HepG2 (cell line): Measurements from ENCODE around the gene MBD3L2B. TPM values are rescaled to one million over a fixed set of nuclear protein-coding genes. Genes with fewer than 3 reads are reported as not detected.

Experiments used
- EP300 ChIP-seq, 3 experiments: sonication (generic) in 1 of 3; formaldehyde crosslinking in 1 of 3; IDR thresholded peaks; 2 replicates each; pipeline versions ENCODE4 v1.5.1 to v1.6.1; 2011 to 2020; ENCODE audit warnings: low read depth in 2 of 3, low read length in 2 of 3, borderline replicate concordance in 1 of 3, improper control_type of control experiment in 1 of 3, mild to moderate bottlenecking in 1 of 3, missing genetic modification reagents in 1 of 3, moderate library complexity in 1 of 3
- GATAD1 ChIP-seq: IDR thresholded peaks from 2 replicates; pipeline ENCODE4 v1.6.1; 2016; ENCODE audit warnings: missing genetic modification reagents, missing compliant biosample characterization
- KDM2A ChIP-seq: sonication (generic); formaldehyde crosslinking; IDR thresholded peaks from 2 replicates; pipeline ENCODE4 v1.4.0; 2020; ENCODE audit warnings: low read depth, missing genetic modification reagents, borderline replicate concordance
- KDM6A ChIP-seq: IDR thresholded peaks from 2 replicates; pipeline ENCODE4 v1.6.1; 2016; ENCODE audit warnings: low read depth
- NFE2 ChIP-seq: sonication (generic); formaldehyde crosslinking; IDR thresholded peaks from 2 replicates; pipeline ENCODE4 v1.4.0; 2020; ENCODE audit warnings: missing genetic modification reagents
- NR2F6 ChIP-seq, 2 experiments: IDR thresholded peaks; 2 replicates each; pipeline ENCODE4 v1.6.1; 2016; ENCODE audit warnings: antibody characterized with exemption in 1 of 2, mild to moderate bottlenecking in 1 of 2
- PHF5A ChIP-seq: IDR thresholded peaks from one replicate; pipeline ENCODE4 v1.6.1; 2018; ENCODE audit warnings: low read depth, missing genetic modification reagents; ENCODE audit not compliant: unreplicated experiment
- REXO4 ChIP-seq: sonication (generic); formaldehyde crosslinking; IDR thresholded peaks from 2 replicates; pipeline ENCODE4 v1.8.0; 2022; ENCODE audit warnings: missing genetic modification reagents, mild to moderate bottlenecking, borderline replicate concordance
- SPEN ChIP-seq: sonication (generic); formaldehyde crosslinking; IDR thresholded peaks from 2 replicates; pipeline ENCODE4 v1.5.1; 2020; ENCODE audit warnings: low read depth, mild to moderate bottlenecking, missing genetic modification reagents
- ZBTB1 ChIP-seq: sonication (generic); formaldehyde crosslinking; IDR thresholded peaks from 2 replicates; pipeline ENCODE4 v1.4.0; 2020; ENCODE audit warnings: missing genetic modification reagents, borderline replicate concordance
- ZBTB3 ChIP-seq: sonication (generic); formaldehyde crosslinking; IDR thresholded peaks from 2 replicates; pipeline ENCODE4 v1.4.0; 2020; ENCODE audit warnings: low read depth, mild to moderate bottlenecking, moderate library complexity, missing genetic modification reagents, borderline replicate concordance
- ZNF12 ChIP-seq: sonication (generic); formaldehyde crosslinking; IDR thresholded peaks from 2 replicates; pipeline ENCODE4 v1.5.0; 2020; ENCODE audit warnings: missing genetic modification reagents
- ZNF382 ChIP-seq: sonication (generic); formaldehyde crosslinking; IDR thresholded peaks from 2 replicates; pipeline ENCODE4 v1.5.0; 2020; ENCODE audit warnings: missing genetic modification reagents, mild to moderate bottlenecking, borderline replicate concordance
- ZNF431 ChIP-seq: sonication (generic); formaldehyde crosslinking; IDR thresholded peaks from 2 replicates; pipeline ENCODE4 v1.9.0; 2022; ENCODE audit warnings: missing genetic modification reagents, low read depth, mild to moderate bottlenecking, borderline replicate concordance
- ZNF558 ChIP-seq: sonication (generic); formaldehyde crosslinking; IDR thresholded peaks from 2 replicates; pipeline ENCODE4 v1.9.0; 2022; ENCODE audit warnings: mild to moderate bottlenecking, missing genetic modification reagents, borderline replicate concordance
- ZNF607 ChIP-seq: sonication (generic); formaldehyde crosslinking; IDR thresholded peaks from 2 replicates; pipeline ENCODE4 v1.5.1; 2020; ENCODE audit warnings: missing genetic modification reagents, mild to moderate bottlenecking, borderline replicate concordance
- ZNF674 ChIP-seq: sonication (generic); formaldehyde crosslinking; IDR thresholded peaks from 2 replicates; pipeline ENCODE4 v1.5.0; 2020; ENCODE audit warnings: low read depth, mild to moderate bottlenecking, missing genetic modification reagents
- ZNF788 ChIP-seq: sonication (generic); formaldehyde crosslinking; IDR thresholded peaks from 2 replicates; pipeline ENCODE4 v1.5.0; 2020; ENCODE audit warnings: mild to moderate bottlenecking, missing genetic modification reagents, borderline replicate concordance
- ZNF878 ChIP-seq: sonication (generic); formaldehyde crosslinking; IDR thresholded peaks from 2 replicates; pipeline ENCODE4 v1.8.1; 2023; ENCODE audit warnings: mild to moderate bottlenecking, missing genetic modification reagents, moderate library complexity
- ZSCAN29 ChIP-seq: sonication (generic); formaldehyde crosslinking; conservative IDR thresholded peaks from 2 replicates; pipeline ENCODE4 v1.4.0; 2020; ENCODE audit warnings: mild to moderate bottlenecking, missing genetic modification reagents
- polyA plus RNA-seq, 8 experiments: library from polyadenylated mRNA; depleted of rRNA in 3 of 8; stranded (reverse) in 7 of 8; unstranded in 1 of 8; fragments of >200 nt; fragmentation: Illumina TruSeq in 4 of 8; extraction: Trizol in 4 of 8; gene quantifications; 2 replicates each; pipeline versions ENCODE4 v1.2.1 to v1.2.3, GENCODE V29; 2011 to 2016; ENCODE audit warnings: low read depth in 4 of 8, missing spikeins in 1 of 8, mixed read lengths in 1 of 8; ENCODE audit not compliant: insufficient read depth in 1 of 8
- total RNA-seq, 5 experiments: library from RNA; depleted of rRNA; stranded (reverse); fragments of >200 nt; fragmentation: Illumina TruSeq; extraction: Trizol; gene quantifications; 2 replicates each; pipeline ENCODE4 v1.2.3, GENCODE V29; 2016; ENCODE audit warnings: low read depth in 1 of 5
- TF ChIP-seq, protein P1 (sequence below): sonication (generic); formaldehyde crosslinking; IDR thresholded peaks from 2 replicates; pipeline ENCODE4 v1.5.0; 2020; ENCODE audit warnings: missing genetic modification reagents, mild to moderate bottlenecking, borderline replicate concordance
- TF ChIP-seq, protein P2 (sequence below): sonication (generic); formaldehyde crosslinking; IDR thresholded peaks from 2 replicates; pipeline ENCODE4 v1.4.0; 2020; ENCODE audit warnings: missing genetic modification reagents
- TF ChIP-seq, protein P3 (sequence below): IDR thresholded peaks from 2 replicates; pipeline ENCODE4 v1.6.1; 2012; ENCODE audit warnings: inconsistent platforms
- TF ChIP-seq, protein P4 (sequence below): sonication (generic); formaldehyde crosslinking; IDR thresholded peaks from 2 replicates; pipeline ENCODE4 v1.8.0; 2022; ENCODE audit warnings: missing genetic modification reagents, low read depth, mild to moderate bottlenecking, borderline replicate concordance

The MBD3L2B gene
- total and polyA plus RNA-seq, 2 of the 13 experiments (the other 11 are each of a cell fraction or from before 2014, with no cell fraction given), result not detected

DNA sequence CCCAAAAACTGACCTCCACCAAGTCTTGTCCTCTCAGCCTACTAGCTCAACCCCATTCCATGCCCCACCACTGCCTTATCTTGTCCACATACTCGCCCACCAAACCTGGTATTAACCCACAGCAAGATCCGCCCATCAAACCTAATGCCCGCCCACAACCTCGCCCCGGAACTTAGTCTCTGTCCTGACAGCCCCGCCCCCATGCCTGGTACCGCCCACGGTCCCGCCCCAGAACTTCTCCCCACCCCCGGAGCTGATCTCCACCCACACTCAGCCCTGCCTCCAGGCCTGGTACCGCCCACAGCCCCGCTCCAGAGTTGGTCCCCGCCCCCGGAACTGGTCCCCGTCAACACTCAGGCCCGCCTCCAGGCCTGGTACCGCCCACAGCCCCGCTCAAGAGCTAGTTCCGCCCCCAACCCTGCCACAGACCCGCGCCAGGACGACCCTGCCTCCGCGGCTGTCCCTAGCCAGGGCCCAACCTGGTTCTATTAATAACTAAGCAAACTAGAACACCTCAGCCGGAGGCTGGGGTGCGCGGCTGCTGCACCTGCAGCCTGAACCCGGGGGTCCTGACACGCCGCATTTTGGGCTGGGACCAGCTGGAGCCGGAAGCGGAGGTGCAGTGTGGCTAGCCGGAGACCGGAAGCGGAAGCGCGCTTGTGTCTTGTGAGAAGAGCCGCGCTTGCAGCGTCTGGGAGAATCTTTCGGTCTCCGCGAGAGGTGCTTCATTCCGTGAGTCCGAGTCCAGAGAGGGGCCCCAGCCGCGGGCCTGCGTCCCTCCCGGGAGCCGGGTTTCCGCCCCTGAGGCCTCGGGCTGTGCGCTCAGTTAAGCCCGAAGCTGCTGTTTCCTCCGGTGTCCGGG, 48.0 kb upstream of the MBD3L2B start, which contains the start of gene ZNF557 (continued):
- TF ChIP-seq, protein P1, sequence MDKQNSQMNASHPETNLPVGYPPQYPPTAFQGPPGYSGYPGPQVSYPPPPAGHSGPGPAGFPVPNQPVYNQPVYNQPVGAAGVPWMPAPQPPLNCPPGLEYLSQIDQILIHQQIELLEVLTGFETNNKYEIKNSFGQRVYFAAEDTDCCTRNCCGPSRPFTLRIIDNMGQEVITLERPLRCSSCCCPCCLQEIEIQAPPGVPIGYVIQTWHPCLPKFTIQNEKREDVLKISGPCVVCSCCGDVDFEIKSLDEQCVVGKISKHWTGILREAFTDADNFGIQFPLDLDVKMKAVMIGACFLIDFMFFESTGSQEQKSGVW, result no peak
- TF ChIP-seq NFE2 (no peak), PHF5A (CRISPR knock-in tag) (no peak), ZNF12 (CRISPR knock-in tag) (no peak), KDM6A (CRISPR knock-in tag) (no peak), ZSCAN29 (no peak), ZNF431 (CRISPR knock-in tag) (no peak), SPEN (peak; percentile 22; the same call in 1 of the 2 replicates), ZNF788 (CRISPR knock-in tag) (no peak; the same call in 1 of the 2 replicates), ZNF878 (CRISPR knock-in tag) (no peak), NR2F6 (IDR thresholded peaks at IDR 0.05) (no peak), NR2F6 (CRISPR knock-in tag; IDR thresholded peaks at IDR 0.05) (no peak), ZNF558 (CRISPR knock-in tag) (0 out of 2 replicates have a peak, but pooled peaks have one; percentile 25), EP300 (IDR thresholded peaks at IDR 0.05; ENCODE audit: low read depth in 2 of 2, low read length in 2 of 2) (no peak), EP300 (CRISPR knock-in tag; IDR thresholded peaks at IDR 0.05; ENCODE audit: borderline replicate concordance) (no peak), ZBTB1 (CRISPR knock-in tag) (no peak), ZBTB3 (CRISPR knock-in tag) (no peak), REXO4 (CRISPR knock-in tag) (no peak), ZNF607 (CRISPR knock-in tag) (0 out of 2 replicates have a peak, but pooled peaks have one; percentile 27), ZNF382 (CRISPR knock-in tag) (no peak), KDM2A (CRISPR knock-in tag) (peak; percentile 67), GATAD1 (CRISPR knock-in tag) (peak; percentile 91), ZNF674 (CRISPR knock-in tag) (no peak)
- TF ChIP-seq, protein P2, sequence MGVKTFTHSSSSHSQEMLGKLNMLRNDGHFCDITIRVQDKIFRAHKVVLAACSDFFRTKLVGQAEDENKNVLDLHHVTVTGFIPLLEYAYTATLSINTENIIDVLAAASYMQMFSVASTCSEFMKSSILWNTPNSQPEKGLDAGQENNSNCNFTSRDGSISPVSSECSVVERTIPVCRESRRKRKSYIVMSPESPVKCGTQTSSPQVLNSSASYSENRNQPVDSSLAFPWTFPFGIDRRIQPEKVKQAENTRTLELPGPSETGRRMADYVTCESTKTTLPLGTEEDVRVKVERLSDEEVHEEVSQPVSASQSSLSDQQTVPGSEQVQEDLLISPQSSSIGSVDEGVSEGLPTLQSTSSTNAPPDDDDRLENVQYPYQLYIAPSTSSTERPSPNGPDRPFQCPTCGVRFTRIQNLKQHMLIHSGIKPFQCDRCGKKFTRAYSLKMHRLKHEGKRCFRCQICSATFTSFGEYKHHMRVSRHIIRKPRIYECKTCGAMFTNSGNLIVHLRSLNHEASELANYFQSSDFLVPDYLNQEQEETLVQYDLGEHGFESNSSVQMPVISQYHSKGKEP (CRISPR knock-in tag), result no peak
- TF ChIP-seq, protein P3, sequence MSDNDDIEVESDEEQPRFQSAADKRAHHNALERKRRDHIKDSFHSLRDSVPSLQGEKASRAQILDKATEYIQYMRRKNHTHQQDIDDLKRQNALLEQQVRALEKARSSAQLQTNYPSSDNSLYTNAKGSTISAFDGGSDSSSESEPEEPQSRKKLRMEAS, result peak; percentile 65
- TF ChIP-seq, protein P4, sequence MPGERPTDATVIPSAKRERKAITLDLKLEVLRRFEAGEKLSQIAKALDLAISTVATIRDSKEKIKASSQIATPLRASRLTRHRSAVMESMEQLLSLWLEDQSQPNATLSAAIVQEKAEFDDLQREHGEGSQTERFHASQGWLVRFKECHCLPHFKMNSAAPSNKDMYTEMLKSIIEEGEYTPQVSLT, result no peak
